Measurements from ENCODE around the gene SPECC1L. TPM values are rescaled to one million over a fixed set of nuclear protein-coding genes. Genes with fewer than 3 reads are reported as not detected.

Gene SPECC1L
- total RNA-seq, 2 donors from 2014 or later, result 80.1 to 88.8 TPM

GRCh38 chr22:24380905-24381230 is 110.2 kb downstream of the SPECC1L start:
- intact Hi-C loops (cut with DNase I), result no loop called here
- DNase-seq (ENCODE audit: low spot score), result no peak

- intact Hi-C loops (cut with DNase I), result no loop called here
- no peak for DNase-seq (ENCODE audit: low spot score)
Observed at GRCh38 chr22:24383061-24383460, 112.4 kb downstream of the SPECC1L start.

DNA sequence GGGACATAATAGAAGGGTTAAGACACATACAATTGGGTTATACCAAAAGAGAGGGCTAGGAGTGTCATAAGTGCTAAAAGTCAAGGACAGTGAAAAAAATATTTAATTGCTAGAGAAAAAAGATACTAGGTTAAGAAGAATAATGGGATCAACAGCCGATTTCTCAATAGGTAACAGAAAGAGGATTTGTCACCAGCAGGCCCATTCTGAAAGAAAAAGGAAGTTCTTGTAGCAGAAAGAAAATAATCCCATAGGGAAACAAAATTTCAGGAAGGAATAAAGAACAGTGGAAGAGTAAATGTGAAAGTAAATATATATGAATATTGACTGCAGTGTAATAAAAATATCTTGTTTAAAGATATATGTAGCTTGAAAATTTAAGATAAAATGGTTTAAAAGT is 113.5 kb downstream of the SPECC1L start:
- intact Hi-C loops (cut with DNase I), result no loop called here
- no peak for DNase-seq (ENCODE audit: low spot score)

GRCh38 chr22:24386937-24387471 is 116.4 kb downstream of the SPECC1L start:
- intact Hi-C loops (cut with DNase I), result no loop called here
- no peak for DNase-seq (ENCODE audit: low spot score)

- intact Hi-C loops (cut with DNase I), result no loop called here
- DNase-seq (ENCODE audit: low spot score), result no peak
Observed at GRCh38 chr22:24389680-24390079, 119.0 kb downstream of the SPECC1L start.

- no peak for DNase-seq (ENCODE audit: low spot score)
- intact Hi-C loops (cut with DNase I), result no loop called here
Observed at GRCh38 chr22:24390156-24390555, 119.5 kb downstream of the SPECC1L start.

- intact Hi-C loops (cut with DNase I), result no loop called here
- DNase-seq (ENCODE audit: low spot score), result peak; percentile 82
Observed at GRCh38 chr22:24390576-24390975, 119.9 kb downstream of the SPECC1L start.

DNA sequence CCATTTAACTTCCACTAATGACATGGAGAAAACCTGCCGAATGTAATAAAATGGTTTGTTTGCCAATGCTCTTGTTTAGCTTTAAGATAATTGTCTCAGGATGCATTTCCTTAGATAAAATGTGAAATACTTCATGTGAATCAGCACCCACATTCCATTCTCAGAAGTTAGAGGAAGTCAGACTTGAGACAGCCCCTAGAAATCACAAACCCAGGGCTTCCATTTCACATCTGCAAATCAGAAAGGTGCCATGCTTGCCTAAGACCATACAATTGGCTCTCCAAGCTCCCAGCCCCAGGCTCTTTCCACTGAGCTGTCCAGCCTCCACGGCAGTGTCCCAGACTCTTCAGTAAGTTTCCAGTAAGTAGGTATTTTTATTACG is 121.2 kb downstream of the SPECC1L start:
- DNase-seq (ENCODE audit: low spot score), result no peak
- intact Hi-C loops (cut with DNase I), result no loop called here

GRCh38 chr22:24392218-24392931 is 121.7 kb downstream of the SPECC1L start:
- intact Hi-C loops (cut with DNase I), result no loop called here
- DNase-seq (ENCODE audit: low spot score), result no peak

DNA sequence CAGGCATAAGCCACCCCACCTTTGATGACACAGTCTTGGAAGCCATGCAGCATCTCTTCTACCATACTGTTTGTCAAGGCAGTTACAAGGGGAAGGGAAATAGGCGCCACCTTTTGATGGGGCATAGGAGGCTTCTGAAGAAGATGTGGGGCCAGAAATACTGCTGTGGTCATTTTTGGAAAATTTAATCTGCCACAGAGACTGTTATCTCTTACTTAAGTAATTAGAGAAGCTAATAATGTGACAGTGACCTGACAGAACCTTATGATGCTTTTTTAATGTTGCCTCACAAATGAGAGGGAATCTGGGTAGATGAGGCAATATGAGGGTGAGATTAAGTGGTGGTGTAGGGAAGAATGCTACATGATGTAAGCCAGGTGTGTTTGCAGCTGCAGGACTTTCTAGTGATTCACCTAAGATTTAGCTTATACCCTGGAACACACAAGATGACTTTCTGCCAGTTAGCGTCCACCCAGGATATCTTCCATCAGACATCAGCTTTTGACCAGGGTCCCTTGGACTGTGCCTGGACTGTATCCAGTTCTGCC is 122.5 kb downstream of the SPECC1L start:
- intact Hi-C loops (cut with DNase I), result no loop called here
- no peak for DNase-seq (ENCODE audit: low spot score)

DNA sequence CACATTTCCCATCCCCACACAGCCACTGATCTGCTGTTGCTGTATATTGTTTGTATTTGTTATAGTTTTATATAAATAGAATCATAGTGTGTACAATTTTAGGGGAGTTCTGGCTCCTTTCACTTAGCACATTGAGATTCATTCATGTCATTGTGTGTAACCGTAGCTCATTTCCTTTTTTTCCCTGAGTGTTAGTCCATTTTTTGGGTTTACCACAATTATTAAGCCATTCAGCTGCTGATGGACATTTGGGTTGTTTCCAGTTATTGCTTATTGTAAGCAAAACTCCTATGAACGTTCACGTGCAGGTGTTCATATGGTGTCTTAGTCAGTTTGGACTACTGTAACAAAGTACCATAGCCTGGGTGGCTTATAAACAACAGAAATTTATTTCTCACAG is 123.2 kb downstream of the SPECC1L start:
- DNase-seq (ENCODE audit: low spot score), result no peak
- intact Hi-C loops (cut with DNase I), result no loop called here

DNA sequence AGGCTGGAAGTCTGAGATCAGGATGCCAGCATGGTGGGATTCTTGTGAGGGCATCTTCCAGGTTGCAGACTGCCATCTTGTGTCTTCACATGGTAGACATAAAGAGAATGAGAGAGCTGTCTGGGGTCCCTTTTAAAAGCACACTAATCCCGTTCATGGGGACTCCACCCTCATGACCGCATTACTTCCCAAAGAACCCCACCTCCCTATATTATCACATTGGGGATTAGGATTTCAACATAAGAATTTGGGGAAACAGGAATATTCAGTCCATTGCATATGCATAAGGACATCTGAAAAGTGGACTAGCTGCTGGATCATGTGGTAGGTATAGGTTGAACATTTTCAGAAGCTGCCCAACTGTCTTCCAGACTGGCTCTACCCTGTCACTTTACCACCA is 123.6 kb downstream of the SPECC1L start:
- intact Hi-C loops (cut with DNase I), result no loop called here
- no peak for DNase-seq (ENCODE audit: low spot score)

DNA sequence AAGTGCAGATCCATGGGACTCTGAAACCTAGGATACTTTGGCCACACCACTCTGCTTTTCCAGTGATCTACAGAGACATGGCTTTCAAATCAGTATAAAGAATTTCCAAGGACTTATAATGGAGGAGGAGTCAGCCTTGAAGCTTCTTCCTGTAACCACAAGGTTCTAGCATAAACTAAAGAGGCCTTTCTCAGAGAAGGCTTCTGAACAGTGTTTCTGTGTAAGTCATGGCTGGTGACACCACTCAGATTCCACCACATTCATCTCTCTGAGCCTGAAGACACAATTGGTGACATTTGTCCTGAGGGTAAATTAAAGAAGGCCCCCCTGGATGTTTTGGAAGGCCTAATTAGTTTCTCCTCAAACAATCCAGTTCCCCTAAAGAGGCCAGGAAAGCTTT is 127.8 kb downstream of the SPECC1L start:
- no peak for DNase-seq (ENCODE audit: low spot score)
- intact Hi-C loops (cut with DNase I), result no loop called here

DNA sequence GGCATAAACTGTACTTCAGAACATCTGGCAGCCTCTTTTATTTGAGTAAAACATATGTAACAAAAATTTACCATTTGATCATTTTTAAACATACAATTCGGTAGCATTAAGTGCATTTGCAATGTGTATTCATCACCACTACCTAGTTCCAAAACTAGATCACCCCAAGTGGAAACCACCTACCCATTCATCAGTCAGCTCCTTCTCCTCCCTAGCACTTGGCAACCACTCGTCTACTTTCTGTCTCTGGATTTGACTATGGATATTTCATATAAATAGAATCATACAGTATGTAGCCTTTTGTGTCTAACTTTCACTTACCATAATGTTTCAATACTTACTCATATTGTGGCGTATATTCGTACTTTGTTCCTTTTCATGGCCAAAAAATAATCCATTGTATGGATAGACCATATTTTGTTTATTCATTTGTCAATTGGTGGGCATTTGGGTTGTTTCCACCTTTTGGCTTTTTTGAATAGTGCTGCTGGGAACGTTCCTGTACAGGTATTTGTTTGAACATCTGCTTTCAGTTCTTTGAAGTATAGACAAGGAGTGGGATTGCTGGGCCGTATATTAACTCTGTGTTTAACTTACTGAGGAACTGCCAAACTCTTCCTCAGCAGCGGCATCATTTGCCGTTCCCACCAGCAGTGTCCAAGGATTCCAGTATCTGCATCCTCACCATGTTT is 129.5 kb downstream of the SPECC1L start:
- no peak for DNase-seq (ENCODE audit: low spot score)
- intact Hi-C loops (cut with DNase I), result no loop called here

GRCh38 chr22:24400726-24401596 is 130.3 kb downstream of the SPECC1L start:
- peak; percentile 69 for DNase-seq (ENCODE audit: low spot score)
- intact Hi-C loops (cut with DNase I), result no loop called here

GRCh38 chr22:24401931-24402367 is 131.3 kb downstream of the SPECC1L start:
- no peak for DNase-seq (ENCODE audit: low spot score)
- intact Hi-C loops (cut with DNase I), result no loop called here

GRCh38 chr22:24402460-24403192 is 132.0 kb downstream of the SPECC1L start:
- intact Hi-C loops (cut with DNase I), result no loop called here
- DNase-seq (ENCODE audit: low spot score), result peak; percentile 83

GRCh38 chr22:24403346-24403745 is 132.7 kb downstream of the SPECC1L start:
- no peak for DNase-seq (ENCODE audit: low spot score)
- intact Hi-C loops (cut with DNase I), result no loop called here

All from posterior vena cava (tissue), 2 donors.